ENCODE measurements around the gene ALOX5AP. TPM values are rescaled to one million over a fixed set of nuclear protein-coding genes. Genes with fewer than 3 reads are reported as not detected.

ALOX5AP gene
- total RNA-seq, 1 donor from 2014 or later: not detected

GRCh38 chr13:30720172-30720869 lies 15.0 kb upstream of the ALOX5AP start:
- H4K20me1 ChIP-seq (ENCODE audit: low read depth): no peaks in the 10 kb centered on the region
- no peaks in the 10 kb centered on the region for H3K36me3 Mint-ChIP-seq
- H3F3A ChIP-seq (ENCODE audit: low read depth): no peaks in the 10 kb centered on the region
- H3K4me3 Mint-ChIP-seq: no peak overlapping the region
- no peaks in the 10 kb centered on the region for H3K4me1 ChIP-seq
- H3K27ac Mint-ChIP-seq: no peak overlapping the region
- H3K4me3 ChIP-seq: no peak overlapping the region
- TF ChIP-seq EZH2phosphoT487 (IDR thresholded peaks at IDR 0.05) (no peak), CTCF (IDR thresholded peaks at IDR 0.05) (no peak), EZH2 (IDR thresholded peaks at IDR 0.05) (no peak)
- no peak overlapping the region for H3K9ac ChIP-seq
- no peak for DNase-seq (ENCODE audit: low spot score)
- H3K36me3 ChIP-seq: no peaks in the 10 kb centered on the region
- no peaks in the 10 kb centered on the region for H3K27me3 ChIP-seq
- peaks cover 3% of the 10 kb centered on the region for H3K27me3 Mint-ChIP-seq (ENCODE audit: insufficient read depth, low read depth)
- H2AFZ ChIP-seq (replicated peaks): no peak overlapping the region
- peaks cover 5% of the 10 kb centered on the region for H3K4me1 Mint-ChIP-seq
- H3K4me2 ChIP-seq: no peak overlapping the region
- no peaks in the 10 kb centered on the region for H3K9me3 ChIP-seq (ENCODE audit: low read depth)
- no peak overlapping the region for H3K27ac ChIP-seq
- H3K9me3 Mint-ChIP-seq: no peaks in the 10 kb centered on the region
- no peaks in the 10 kb centered on the region for H3K79me2 ChIP-seq (ENCODE audit: low read depth)

- no peak overlapping the region for H3K4me2 ChIP-seq
- no peaks in the 10 kb centered on the region for H3K4me1 ChIP-seq
- TF ChIP-seq CTCF (IDR thresholded peaks at IDR 0.05): no peak
- no peak for TF ChIP-seq EZH2 (IDR thresholded peaks at IDR 0.05)
- no peak for TF ChIP-seq EZH2phosphoT487 (IDR thresholded peaks at IDR 0.05)
- no peak overlapping the region for H3K9ac ChIP-seq
- H3K27me3 ChIP-seq: no peaks in the 10 kb centered on the region
- H3K79me2 ChIP-seq (ENCODE audit: low read depth): no peaks in the 10 kb centered on the region
- Mint-ChIP-seq H3K4me3 (no peak overlapping the region), H3K36me3 (no peaks in the 10 kb centered on the region), H3K27ac (no peak overlapping the region), H3K4me1 (peaks cover 5% of the 10 kb centered on the region), H3K27me3 (ENCODE audit: insufficient read depth, low read depth) (peaks cover 2% of the 10 kb centered on the region), H3K9me3 (no peaks in the 10 kb centered on the region)
- H3F3A ChIP-seq (ENCODE audit: low read depth): no peaks in the 10 kb centered on the region
- H2AFZ ChIP-seq (replicated peaks): no peak overlapping the region
- no peaks in the 10 kb centered on the region for H3K9me3 ChIP-seq (ENCODE audit: low read depth)
- H3K27ac ChIP-seq: no peak overlapping the region
- no peaks in the 10 kb centered on the region for H4K20me1 ChIP-seq (ENCODE audit: low read depth)
- no peak for DNase-seq (ENCODE audit: low spot score)
- H3K4me3 ChIP-seq: no peak overlapping the region
- no peaks in the 10 kb centered on the region for H3K36me3 ChIP-seq
Observed at GRCh38 chr13:30721936-30722335, 13.4 kb upstream of the ALOX5AP start.

- Histone ChIP-seq H3K4me1 (no peaks in the 10 kb centered on the region), H3K79me2 (ENCODE audit: low read depth) (no peaks in the 10 kb centered on the region), H3K9me3 (ENCODE audit: low read depth) (no peaks in the 10 kb centered on the region), H4K20me1 (ENCODE audit: low read depth) (no peaks in the 10 kb centered on the region), H3F3A (ENCODE audit: low read depth) (no peaks in the 10 kb centered on the region), H3K27ac (no peak overlapping the region), H3K4me2 (no peak overlapping the region), H3K36me3 (no peaks in the 10 kb centered on the region), H3K4me3 (no peak overlapping the region), H3K9ac (no peak overlapping the region), H3K27me3 (no peaks in the 10 kb centered on the region), H2AFZ (replicated peaks) (no peak overlapping the region)
- no peak overlapping the region for H3K27ac Mint-ChIP-seq
- H3K36me3 Mint-ChIP-seq: no peaks in the 10 kb centered on the region
- no peak for DNase-seq (ENCODE audit: low spot score)
- H3K9me3 Mint-ChIP-seq: no peaks in the 10 kb centered on the region
- peaks cover 5% of the 10 kb centered on the region for H3K4me1 Mint-ChIP-seq
- H3K4me3 Mint-ChIP-seq: no peak overlapping the region
- TF ChIP-seq CTCF (IDR thresholded peaks at IDR 0.05): no peak
- TF ChIP-seq EZH2 (IDR thresholded peaks at IDR 0.05): no peak
- TF ChIP-seq EZH2phosphoT487 (IDR thresholded peaks at IDR 0.05): no peak
- H3K27me3 Mint-ChIP-seq (ENCODE audit: insufficient read depth, low read depth): peaks cover 2% of the 10 kb centered on the region
Observed at GRCh38 chr13:30722361-30722760, 13.0 kb upstream of the ALOX5AP start.
